A549 treated with AZD2906 at 1 μM for 4 hours (cell line): ENCODE measurements around the gene ATP5MC2. TPM values are rescaled to one million over a fixed set of nuclear protein-coding genes. Genes with fewer than 3 reads are reported as not detected.

Source experiments
- total RNA-seq: library from RNA; stranded (reverse); fragments of 200-300 nt; extraction: Qiagen RNA extraction; gene quantifications from 5 replicates; pipeline ENCODE4 v1.2.3, GENCODE V29; 2022

Gene ATP5MC2
- 614 to 710 TPM (median 686 TPM) in 5 replicates for total RNA-seq

DNA sequence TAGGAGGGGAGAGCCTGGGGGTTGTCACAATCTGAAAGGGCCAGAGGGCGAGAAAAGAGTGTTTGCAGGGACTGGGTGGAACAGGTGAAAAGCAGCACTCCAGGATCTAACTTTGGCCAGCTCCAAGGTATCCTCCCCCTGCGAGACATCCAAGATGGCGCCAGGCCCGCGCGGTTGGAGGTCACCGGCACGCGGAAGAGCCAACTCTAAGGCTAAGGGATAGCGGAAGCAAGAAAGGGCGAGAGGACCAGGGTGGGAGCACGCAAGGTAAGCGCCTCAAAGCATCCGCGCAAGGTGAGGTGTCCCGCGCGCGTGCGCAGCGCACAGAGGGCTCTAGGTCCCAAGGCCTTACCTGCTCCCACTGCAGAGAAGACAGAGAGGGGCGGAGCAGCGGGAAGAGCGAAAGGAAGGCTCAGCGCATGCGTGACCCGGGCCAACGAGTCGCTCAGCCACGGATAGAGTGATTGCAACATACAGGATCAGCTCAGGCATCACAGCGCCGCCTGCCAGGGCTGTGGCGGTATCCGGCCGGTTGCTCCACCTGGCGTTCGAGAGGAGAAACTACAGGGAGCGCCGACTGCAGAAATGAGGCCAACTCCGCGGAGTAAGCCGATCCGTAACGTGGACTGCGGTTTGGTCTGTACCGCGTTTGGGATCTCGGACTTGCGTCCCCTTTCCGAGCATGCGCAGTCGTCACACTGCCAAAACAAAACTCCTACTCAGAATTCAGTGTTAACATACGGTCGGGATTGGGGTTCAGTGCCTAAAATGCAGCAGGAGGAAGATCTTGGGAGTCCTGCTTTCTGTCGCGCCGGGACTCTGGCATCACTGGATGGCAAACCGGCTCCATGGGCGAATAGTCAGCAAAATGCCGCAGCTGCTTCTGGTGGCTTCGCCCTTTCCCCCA is at the start of gene ATP5MC2:
Gene ATP5MC2, minus strand, starts transcription at position 383 of the 907 bp plus-strand sequence. CDS start 3,469 bp downstream, outside the sequence.

DNA sequence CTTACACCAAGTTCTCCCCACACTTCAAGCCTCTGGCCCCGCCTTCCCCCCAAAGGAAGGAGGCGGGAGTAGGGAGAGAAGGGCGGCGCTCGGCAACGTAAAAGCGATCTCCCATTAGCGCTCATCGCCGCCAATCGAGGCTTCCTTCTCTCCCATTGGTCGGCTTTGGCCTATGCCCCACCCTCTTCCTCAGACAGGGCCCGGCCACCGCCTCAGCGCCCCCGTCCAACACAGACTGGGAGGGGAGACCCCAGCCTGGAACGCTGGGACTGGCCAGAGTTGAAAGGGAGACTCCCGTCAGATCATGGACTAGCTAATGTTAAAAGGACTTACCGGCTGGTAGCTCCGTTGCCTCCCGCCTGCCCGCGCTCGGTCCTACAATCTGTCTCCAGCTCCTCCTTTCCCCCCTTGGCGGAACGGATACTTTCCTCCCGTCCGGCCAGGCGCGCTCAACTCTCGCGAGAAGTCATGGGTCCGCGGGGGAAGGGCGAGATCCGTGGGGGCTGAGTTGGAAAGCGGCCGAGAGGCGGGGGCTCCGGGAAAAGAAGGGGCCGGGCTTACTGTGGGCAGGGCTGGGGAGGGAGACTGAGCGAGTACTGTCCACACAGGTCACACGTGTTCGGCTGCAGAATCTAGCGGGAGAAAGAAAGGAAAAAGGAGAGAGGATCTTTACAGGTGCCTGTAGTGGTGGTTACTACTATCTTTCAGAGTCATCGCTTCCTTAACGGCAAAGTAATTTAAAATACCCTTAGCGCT is 49.8 kb downstream of the ATP5MC2 start, which contains the start of gene ATF7:
Gene ATF7, minus strand, starts transcription at position 437 of the 756 bp plus-strand sequence. CDS start 25,382 bp downstream, outside the sequence.

Other genes with a start within 250 kb of the ATP5MC2 start
- 245 to 335 TPM (median 306 TPM) in 5 replicates for gene PRR13, start 234.3 kb downstream of the ATP5MC2 start, total RNA-seq
- gene PCBP2, start 224.0 kb downstream of the ATP5MC2 start, total RNA-seq = 605 to 627 TPM (median 623 TPM) in 5 replicates
- 10.0 to 12.8 TPM (median 12.0 TPM) in 5 replicates for gene MAP3K12, start 176.6 kb downstream of the ATP5MC2 start, total RNA-seq
- gene TARBP2, start 174.8 kb downstream of the ATP5MC2 start, total RNA-seq = 40.9 to 54.3 TPM (median 50.5 TPM) in 5 replicates
- gene NPFF, start 168.6 kb downstream of the ATP5MC2 start, total RNA-seq = 0.19 to 0.24 TPM in 2 of 5 replicates, not detected in the others
- gene ATF7, start 49.7 kb downstream of the ATP5MC2 start, total RNA-seq = 16.4 to 18.3 TPM (median 18.0 TPM) in 5 replicates
- 17.5 to 22.9 TPM (median 18.9 TPM) in 5 replicates for gene CALCOCO1, start 51.4 kb upstream of the ATP5MC2 start, total RNA-seq
- not detected in 5 replicates for gene CISTR, start 75.9 kb upstream of the ATP5MC2 start, total RNA-seq